Myocyte (in vitro differentiated cells): ENCODE results near the gene ARFIP1. TPM values are rescaled to one million over a fixed set of nuclear protein-coding genes. Genes with fewer than 3 reads are reported as not detected.

ENCODE experiments used
- DNase-seq: peaks from one replicate; pipeline ENCODE4 v3.0.0-alpha.2; 2012; ENCODE audit warnings: low read depth
- total RNA-seq: library from RNA; depleted of rRNA; stranded (reverse); fragments of >200 nt; gene quantifications from 2 replicates; pipeline ENCODE4 v1.2.3, GENCODE V29; 2014

ARFIP1 gene
- total RNA-seq, 1 donor from 2014 or later: 26.7 TPM

DNA sequence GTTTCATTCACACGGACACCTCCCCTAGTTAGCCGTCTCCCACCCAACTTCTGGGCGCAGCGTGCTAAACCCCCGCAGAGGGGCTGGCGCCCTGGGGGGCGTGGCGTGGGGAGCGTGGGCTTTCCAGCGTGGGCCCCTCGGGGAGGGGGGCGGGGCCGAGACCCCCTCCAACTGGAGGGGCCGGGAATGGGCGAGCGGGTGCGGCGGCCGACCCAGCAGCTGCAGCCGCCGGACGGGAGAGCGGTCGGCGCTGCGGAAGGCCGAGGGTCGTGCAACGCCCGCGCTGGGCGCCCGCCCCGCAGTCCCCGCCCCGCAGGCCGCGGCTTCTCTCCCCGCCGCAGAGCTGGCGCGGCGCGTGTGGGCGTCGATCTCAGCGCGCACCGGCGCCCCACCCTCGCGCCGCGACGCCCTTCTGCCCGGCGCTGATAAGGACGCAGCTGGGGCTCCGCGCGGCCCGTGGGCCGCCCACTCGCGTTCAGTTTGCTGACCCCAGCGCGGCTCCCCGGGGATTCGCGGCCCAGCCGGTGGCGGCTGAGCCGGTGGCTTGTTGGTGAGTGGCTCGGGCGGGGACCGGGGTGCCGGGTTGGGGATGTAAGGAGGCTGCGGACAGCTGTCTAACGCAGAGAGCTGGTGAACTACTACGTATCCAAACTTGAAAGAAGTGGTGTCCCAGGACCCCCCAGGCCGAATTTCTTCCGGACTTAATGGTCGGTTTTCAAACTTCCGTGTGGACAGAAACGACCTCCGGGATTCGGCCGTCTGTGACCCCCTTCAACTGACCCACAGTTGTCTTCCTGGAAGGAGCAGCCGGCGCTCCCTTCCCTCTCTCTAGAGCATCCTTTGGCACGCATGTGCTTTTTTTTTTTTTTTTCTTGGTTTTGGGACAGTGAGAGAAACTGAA lies 157.8 kb downstream of the ARFIP1 start:
- DNase-seq: peak; percentile 66

DNA sequence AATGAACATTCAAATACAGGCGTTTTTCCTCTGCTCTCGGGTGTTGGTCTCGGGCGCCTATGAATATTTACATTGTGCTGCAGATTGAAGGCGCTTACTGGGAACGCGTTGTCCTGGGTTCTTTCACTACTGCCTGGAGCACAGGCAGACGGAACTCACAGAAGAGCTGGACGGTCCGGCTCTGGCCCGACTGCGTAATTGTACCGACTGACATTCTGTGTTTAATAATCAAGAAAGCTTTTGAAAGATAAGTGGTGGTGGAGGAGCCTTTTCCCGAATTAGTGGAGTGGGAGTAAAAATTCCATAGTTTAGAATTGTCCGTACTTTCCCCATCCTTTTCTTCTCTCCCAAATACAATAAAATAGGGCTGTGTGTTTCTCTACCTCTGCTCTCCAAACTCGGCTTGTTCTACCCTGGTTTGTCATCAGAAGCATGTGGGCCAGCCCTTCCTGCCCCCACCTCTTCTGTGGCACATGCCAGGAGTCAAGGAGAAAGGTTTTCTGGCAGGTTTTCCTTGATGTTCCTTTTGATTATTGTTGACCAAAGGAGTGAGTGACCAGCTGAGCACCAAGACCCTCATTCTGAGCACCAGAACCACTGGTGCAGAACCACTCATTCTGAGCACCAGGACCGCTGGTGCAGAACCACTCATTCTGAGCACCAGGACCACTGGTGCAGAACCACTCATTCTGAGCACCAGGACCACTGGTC lies 158.6 kb downstream of the ARFIP1 start:
- DNase-seq: no peak

DNA sequence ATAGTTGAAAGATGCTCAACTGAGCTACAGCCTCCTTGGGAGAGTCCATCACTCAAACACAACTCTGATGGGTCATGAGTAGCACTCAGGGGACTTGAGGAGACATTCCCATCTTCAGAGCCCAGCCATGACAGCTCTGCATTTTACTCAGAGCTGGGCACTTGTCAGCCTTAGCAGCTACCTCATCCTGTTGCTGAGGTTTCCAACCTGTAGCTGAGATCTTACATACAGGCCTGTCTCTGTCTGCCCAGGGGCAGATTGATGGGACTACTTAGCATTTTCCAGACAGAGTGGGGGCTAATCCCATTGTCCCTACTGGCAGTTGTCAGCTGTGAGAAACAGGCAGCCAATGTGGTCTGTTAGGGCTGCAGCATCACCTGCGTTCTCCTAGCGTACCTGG lies 159.9 kb downstream of the ARFIP1 start:
- no peak for DNase-seq

DNA sequence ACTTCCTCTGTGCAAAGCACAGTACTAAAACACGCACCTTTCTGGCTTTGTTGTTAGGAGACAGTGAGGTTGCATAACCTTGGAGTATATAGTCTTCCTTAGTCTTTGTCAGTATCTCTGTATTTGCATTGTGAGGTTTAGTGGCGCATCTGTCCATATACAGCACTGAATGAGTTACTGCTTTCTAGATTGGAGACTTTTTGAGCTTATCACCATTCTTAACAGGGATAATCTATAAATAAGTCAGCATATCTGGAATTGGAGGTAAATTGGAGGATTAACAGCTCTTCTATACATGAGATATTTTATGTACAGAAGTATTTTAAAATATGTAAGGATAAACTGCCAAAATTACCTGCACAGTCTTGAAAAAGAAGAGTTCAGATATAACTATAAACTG lies 160.7 kb downstream of the ARFIP1 start:
- DNase-seq: no peak

DNA sequence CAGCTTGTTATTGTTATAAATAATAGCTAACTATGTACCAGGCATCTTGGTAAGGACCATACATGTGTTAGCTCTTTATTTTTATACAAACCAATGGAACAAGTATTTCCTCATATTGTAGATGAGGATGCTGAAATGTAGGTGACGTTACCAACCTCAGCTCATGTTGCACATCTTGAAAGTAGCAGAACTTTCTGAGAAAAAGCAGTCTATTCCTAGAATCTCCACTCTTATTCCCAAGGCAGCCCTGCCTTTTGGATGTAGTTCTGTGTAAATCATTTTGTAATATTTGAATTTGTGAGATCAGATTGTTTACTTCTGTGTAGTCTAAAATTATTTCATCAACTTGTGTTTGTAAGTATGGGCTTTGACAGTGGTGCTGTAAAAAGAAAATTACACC lies 161.7 kb downstream of the ARFIP1 start:
- no peak for DNase-seq

DNA sequence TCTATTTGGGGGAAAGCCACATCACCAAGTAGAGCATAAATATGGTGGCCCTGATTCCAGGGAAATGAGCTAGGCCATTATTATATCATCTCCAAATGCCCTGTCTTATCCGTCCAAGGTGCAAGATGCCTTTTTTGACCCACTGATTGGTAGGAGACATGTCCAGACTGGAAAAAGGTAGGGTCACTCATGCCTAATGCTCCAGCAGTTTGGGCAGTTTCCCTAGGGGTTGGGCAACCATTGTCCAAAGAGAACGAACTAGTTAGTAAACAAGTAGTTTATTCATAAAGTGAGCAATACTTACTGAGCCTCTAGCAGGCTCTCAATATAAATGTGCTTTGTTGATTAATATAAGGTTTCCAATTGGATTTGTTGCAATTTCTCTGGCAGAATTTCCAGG lies 162.6 kb downstream of the ARFIP1 start:
- no peak for DNase-seq

DNA sequence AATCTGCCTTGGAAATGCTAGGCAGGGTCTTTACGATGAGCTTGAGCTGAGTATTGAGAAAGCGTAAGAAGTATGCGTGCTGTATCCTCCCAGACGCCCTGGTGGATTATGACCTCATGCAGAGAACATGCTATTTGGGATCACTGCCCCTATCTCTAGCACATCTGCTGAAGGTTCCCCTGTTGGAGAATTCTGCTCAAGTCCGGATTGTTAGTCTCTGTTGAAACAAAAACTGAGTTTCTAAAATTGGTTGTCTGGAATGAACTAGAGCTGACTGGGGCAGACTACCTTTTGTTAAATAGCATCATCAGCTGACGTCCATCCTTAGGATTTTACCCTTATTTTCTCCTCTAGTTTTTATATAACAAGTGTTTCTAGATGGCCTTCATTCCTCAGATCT lies 163.9 kb downstream of the ARFIP1 start:
- DNase-seq: peak; percentile 34

DNA sequence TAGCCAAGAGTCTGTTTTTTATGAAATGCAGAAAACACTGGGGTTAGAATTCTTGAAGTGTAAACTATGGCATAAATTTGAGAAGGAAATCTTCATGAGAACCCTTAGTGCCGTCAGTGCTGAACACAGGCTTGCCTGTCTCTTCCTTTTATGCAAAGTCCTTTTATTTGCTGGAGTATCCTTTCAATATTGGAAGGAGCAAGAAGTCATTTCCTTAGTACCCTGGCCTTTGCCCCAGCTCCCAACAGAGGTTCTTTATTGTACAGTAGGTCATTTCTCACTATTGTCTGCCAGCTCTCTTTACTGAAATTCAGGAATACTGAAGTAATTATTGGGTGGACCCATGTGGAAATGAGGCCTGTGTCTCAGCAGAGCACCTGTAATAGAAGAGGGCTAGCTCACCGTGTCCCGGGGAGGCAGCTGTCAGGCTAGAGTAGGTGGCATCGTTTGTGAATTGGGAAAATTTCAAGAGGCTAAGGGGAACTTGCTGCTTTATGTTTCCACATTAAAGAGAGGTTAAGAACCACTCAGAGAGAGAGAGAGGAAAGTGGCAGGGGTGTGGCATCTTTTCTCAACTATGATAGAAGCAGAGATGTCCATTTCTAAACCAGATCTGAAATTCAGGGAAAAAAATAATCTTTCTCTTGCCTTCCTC lies 165.0 kb downstream of the ARFIP1 start:
- DNase-seq: no peak

DNA sequence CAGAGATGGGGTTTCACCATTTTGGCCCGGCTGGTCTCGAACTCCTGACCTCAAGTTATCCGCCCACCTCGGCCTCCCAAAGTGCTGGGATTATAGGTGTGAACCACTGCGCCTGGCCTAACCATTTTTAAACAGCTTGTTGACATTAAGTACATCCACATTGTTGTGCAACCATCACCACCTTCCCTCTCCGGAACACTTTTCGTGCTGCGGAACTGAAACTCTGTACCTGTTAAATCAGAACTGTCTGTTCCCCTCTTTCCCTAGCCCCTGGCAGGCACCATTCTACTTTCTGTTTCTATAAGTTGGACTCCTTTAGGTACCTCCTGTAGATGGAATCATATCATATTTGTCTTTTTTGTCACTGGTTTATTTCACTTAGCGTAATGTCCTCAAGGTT lies 165.9 kb downstream of the ARFIP1 start:
- DNase-seq: no peak

DNA sequence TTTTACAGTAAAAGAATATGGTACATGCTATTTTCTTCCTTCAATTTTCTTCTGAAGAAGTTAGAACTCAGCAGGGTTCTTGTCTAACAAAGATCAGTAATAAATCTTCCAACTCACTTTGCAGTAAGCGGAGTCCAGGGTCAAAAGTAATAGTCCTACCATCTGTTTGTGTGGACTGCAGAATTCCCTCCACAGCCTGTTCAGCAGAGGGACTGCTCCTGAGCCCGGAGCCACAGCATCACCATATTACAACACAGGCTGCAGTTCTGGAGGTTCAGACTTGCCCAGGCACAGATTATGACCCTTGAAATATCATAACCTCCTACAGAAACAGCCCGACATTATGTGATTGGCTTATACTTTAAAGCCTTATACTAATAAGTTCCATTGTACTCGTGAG lies 166.7 kb downstream of the ARFIP1 start:
- DNase-seq: no peak

DNA sequence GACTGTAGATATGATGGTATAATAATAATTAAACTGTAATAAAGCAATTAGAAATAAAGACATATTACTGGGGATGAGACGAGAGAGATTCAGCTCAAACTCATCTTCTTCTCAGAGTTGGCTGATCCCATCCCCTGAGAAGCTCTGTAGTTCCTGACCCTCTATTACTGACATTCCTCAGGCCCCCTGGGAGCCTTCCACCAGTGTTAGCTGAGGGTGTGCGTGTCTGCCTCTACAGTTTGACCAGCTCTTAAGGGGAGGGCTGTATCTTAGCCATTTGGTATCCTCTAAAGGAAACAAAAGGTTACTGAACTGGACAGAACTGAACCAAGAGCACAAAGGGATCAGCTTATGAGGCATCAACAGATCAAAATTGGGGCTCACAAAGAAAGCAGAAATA lies 167.6 kb downstream of the ARFIP1 start:
- DNase-seq: no peak

DNA sequence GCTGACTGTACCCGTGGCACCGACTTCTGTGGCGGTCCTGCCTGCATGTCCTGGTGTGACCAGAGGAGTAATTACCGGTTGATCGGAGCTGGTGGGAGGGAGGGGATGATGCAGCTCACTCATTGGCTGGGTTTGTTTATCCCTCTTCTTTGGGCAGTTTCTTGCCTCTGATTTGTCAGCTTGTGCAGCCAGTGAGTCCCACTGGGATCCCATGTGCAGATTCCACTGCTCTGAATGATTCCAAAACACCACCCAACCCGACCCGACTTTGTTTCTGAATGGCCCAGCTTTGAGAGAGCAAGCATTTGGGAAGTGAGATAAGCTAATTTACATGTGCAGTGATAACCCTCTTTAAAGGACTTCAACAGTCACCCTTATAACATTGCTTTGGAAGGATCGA lies 170.2 kb downstream of the ARFIP1 start:
- no peak for DNase-seq

DNA sequence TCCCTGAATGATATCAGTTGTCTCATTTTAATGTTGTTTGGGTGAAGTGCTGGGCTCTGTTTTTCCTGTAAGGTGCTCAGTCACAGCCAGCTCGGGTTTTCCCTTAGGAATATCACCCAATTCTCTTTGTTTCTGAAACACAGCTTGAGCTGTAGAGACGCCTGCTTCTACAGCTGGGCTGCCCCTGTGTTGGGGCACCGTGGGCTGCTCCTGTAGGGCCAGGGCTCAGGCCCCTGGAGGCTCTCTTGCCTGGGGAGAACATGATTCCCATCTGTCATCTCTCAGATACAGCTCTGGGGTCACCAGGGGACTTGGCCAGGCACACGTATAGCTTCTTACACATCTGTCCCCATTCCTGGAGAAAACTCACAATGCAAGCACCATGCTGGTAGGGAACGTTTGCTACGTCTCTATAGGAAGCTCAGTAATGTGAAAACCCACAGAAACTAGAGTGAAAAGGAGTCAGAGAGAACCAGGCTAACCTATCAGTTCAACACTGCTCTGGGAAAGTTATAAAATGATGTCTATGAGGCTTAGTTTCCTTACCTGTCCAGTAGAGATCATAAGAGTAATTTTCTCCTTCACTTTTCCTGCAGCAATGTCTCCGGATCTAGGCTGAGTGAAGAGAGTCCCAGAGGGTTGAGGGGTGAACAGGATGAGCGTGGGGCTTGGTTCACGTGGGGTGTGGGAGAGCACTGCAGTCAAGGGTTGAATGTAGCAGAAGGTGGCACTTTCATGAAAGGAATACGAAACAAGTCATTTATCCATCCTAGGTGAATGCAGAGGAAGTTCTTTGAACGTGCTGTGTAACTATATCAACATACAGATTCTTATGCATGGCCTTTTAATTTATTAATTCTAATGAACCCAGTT lies 170.9 kb downstream of the ARFIP1 start:
- DNase-seq: no peak

DNA sequence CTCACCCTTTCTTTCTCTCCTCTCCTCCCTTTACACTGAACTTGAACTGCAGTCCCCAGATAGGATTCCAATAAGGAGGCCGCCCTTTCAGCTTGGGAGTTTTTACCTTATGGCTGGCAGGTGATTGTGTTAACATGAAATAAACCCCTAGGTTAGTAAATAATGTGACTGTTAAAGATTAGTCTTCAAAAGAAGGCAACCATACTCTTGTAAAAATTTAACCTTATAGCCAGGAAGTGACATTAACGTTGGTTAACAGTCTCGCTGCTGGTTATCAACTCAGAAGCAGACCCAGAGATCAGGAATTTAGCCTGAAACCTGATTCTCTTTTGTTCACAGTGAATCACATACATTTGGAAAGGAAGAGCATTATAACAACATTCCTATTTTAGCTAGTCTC lies 171.6 kb downstream of the ARFIP1 start:
- DNase-seq: no peak

DNA sequence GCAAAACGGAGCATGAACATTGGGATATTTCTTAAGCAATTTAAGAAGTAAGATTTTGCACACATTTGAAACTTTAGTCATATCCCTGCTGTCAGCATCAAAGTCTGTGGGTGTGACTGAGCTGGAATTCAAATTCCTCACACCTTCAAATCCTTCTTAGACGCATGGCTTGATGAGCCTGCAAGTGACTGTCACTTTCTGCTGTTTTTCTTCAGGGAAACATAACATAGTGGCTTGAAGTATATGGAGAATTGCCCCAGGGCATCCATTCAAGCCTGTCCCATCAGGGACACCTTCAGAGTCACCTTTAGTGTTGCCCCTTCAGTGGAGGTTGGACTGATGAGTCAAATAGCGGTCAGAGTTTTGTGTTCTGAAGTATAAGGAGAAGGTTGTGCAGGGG lies 173.8 kb downstream of the ARFIP1 start:
- DNase-seq: no peak

DNA sequence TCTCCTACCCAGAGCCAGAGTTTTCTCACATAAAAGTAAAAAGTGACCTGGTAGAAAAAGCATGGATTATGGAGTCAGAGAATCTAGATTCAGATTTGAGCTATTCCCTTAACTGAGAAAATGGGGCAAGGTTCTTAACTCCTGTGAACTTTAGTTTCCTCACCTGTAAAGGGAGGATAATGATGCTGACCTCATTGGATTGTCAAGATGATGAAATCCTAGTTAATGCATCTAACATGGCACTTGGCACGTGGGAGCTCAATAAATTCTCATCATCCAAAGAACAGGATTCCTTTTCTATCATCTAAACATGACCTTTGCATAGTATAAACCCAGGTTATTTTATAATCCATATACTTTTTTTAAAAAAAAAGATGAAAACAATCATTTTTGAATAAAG lies 175.0 kb downstream of the ARFIP1 start:
- no peak for DNase-seq

DNA sequence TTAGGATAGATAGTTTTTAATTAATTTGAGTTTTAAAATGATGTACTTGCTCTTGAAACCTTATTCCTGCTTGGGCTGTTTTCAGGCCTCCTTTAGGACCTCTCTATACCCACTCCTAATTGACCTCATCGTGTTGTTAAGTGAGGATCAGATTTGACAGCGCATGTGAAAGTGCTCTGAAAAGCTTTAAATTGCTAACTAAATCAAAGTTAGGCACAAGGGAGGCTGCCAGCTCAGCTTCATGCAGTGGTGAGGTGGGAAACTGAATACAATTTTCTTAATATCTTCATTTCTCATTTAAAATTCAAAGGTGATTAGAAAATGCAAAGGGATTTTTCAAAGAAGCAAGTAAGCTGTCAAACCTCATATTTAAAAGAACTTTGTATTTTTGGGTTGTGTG lies 176.4 kb downstream of the ARFIP1 start:
- DNase-seq: no peak

DNA sequence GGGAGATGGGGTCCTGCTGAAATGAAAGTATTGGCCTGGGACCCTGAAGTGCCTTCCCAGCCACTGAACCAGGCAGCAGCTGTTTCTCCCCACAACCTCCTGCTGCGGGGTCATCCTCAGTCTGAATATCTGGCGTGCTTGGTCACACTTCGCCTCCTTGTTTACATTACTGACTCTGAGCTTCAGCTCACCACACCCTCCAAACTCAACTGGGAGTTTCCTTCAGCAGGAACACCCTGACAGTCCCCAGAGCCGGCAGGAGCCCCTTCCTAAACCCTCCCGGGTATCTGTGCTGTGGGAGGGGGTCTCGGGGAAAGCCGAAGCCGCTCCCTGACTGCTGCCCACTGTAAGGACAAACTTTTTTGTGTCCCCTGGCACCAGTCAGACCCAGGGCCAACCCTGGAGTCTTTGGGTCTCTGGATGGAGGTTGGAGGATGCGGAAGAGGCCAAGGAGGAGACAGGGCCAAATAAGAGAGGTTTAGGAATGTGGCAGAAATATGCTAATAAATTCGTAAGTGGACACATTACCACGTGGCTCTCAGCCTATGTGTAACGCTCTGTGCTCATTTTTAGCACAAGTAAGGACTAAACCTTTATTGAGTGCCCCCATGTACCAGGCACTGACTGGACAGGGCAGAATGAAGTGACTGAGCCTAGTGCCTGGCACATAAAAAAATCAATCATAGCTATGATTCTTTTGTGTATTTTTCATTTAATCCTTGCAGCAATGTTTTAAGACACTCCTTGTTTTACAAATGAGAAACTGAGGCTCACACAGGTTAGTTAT lies 177.1 kb downstream of the ARFIP1 start:
- peak; percentile 88 for DNase-seq

DNA sequence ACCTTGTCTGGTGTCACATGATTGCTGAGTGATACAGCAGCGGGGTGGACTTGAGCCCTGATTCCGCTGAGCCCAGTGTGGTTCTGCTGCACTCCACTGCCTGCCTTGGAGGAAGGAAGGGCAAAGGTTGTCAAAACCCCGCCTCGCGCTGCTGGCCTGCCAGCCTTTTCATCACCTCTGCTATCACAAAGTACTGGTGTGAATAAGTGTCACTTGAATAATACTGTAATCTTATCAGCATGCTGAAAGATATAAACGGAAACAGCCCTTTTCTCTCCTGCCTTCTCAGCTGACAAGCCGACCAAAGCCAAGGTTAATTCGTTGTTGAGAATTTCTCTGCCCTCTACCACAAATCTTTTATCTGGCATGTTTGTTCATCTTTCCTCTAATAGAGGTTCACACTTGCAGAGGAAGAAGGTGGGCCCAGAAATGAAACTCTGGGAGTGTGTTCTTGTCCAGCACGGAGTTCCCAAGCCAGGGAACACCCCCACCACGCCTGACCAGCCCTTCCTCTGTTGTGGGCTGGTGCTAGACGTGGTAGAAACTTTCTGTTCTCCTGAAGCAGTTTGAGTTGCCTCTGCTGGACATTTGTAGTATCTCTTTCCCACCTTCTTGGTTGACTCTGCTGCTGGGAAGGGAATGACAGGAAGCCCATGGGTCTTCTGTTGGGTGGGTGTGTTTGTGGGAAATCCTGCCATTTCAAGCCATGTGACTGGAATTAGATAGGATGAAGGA lies 177.8 kb downstream of the ARFIP1 start:
- peak; percentile 59 for DNase-seq

DNA sequence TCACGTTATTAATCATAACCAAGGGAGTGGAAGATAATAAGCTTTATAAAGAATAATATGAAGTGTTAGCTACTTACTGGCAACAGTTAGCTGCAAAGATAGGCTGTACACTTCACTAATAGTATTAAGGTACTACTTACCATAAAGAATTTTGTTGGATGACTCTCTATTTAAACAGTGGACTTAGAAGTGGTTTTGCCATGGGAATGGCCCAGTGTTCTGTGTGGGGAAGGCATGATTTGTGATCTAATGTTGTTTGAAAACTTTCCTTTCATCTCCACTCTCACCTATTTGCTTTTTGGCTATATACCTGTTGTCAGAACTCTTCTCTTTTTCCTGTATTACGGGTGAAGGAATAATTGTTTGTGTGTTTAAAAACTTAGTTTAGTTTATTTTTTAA lies 179.3 kb downstream of the ARFIP1 start:
- DNase-seq: no peak
